Mesothelial cell of epicardium (in vitro differentiated cells): ENCODE data around the gene SEPTIN7. TPM values are rescaled to one million over a fixed set of nuclear protein-coding genes. Genes with fewer than 3 reads are reported as not detected.

Experiments used
- DNase-seq, 2 experiments: peaks; one replicate each; pipeline ENCODE4 v3.0.0; 2021; ENCODE audit warnings: low spot score in 2 of 2; ENCODE audit not compliant: unreplicated experiment in 2 of 2
- H3K27ac Mint-ChIP-seq: 2 replicates; pipeline ENCODE4 v1.8.0; 2021; ENCODE audit warnings: mixed read lengths
- H3K27me3 Mint-ChIP-seq: 2 replicates; pipeline ENCODE4 v1.8.0; 2021; ENCODE audit warnings: low read depth, mixed read lengths
- H3K36me3 Mint-ChIP-seq: 2 replicates; pipeline ENCODE4 v1.8.0; 2021; ENCODE audit warnings: mixed read lengths
- H3K4me1 Mint-ChIP-seq: 2 replicates; pipeline ENCODE4 v1.8.0; 2021; ENCODE audit warnings: mixed read lengths
- H3K4me3 Mint-ChIP-seq: 2 replicates; pipeline ENCODE4 v1.8.0; 2021; ENCODE audit warnings: mild to moderate bottlenecking, moderate library complexity, mixed read lengths
- H3K9me3 Mint-ChIP-seq: 2 replicates; pipeline ENCODE4 v1.8.0; 2021; ENCODE audit warnings: mixed read lengths
- total RNA-seq: library from RNA; stranded (reverse); gene quantifications from 3 replicates; pipeline ENCODE4 v1.2.1, GENCODE V29; 2021
- TF ChIP-seq, protein P1 (sequence below): fragments of 200-600 bp; sonication (generic); IDR thresholded peaks from one replicate; pipeline ENCODE4 v1.5.0; 2021; ENCODE audit warnings: antibody characterized with exemption; ENCODE audit not compliant: unreplicated experiment

The SEPTIN7 gene
- total RNA-seq, 1 donor from 2014 or later, result 200 TPM

DNA sequence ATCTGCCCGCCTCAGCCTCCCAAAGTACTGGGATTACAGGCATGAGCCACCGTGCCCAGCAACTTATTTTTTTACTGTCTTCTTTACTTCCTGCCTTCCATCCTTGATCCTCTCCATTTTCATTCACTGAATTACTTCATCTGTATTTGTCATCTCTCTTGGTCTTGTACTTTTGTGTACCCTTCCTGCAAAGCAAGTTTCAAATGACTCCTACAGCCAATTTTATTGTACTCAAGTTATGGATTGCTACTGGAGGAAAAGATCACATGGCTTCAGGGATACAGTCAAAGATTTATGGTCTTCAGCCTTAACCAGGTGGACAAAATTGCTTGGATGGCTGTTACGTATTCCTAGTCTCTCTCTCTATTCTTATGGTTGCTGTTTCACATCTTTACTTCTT, 22.6 kb downstream of the SEPTIN7 start:
- no peak overlapping the region for H3K4me3 Mint-ChIP-seq
- TF ChIP-seq, protein P1, sequence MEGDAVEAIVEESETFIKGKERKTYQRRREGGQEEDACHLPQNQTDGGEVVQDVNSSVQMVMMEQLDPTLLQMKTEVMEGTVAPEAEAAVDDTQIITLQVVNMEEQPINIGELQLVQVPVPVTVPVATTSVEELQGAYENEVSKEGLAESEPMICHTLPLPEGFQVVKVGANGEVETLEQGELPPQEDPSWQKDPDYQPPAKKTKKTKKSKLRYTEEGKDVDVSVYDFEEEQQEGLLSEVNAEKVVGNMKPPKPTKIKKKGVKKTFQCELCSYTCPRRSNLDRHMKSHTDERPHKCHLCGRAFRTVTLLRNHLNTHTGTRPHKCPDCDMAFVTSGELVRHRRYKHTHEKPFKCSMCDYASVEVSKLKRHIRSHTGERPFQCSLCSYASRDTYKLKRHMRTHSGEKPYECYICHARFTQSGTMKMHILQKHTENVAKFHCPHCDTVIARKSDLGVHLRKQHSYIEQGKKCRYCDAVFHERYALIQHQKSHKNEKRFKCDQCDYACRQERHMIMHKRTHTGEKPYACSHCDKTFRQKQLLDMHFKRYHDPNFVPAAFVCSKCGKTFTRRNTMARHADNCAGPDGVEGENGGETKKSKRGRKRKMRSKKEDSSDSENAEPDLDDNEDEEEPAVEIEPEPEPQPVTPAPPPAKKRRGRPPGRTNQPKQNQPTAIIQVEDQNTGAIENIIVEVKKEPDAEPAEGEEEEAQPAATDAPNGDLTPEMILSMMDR, result no peak
- peak overlapping the region; percentile 24 for H3K27ac Mint-ChIP-seq
- peaks cover 36% of the 10 kb centered on the region for H3K9me3 Mint-ChIP-seq
- no peaks in the 10 kb centered on the region for H3K27me3 Mint-ChIP-seq
- no peak for DNase-seq
- H3K4me1 Mint-ChIP-seq, result peaks cover 12% of the 10 kb centered on the region
- H3K36me3 Mint-ChIP-seq, result peaks cover 35% of the 10 kb centered on the region

DNA sequence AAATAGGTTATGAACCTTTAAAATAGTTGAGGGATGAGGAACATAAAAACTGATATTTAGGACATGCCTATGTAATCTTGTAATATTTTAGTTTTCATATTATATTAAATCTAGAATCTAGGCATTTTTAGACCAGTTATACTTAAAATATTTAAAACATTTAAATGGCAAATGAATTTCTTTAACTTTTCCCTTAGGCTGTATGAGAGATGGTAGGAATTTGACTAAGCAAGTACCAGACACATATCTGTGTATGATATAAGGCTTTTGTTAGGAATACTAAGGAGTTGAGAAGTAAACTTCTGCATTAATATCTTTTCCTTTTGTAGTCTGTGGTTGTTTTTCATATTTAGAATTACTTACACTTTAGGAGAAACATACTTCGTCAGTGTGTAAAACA, 25.1 kb downstream of the SEPTIN7 start:
- peaks cover 25% of the 10 kb centered on the region for H3K4me1 Mint-ChIP-seq
- peaks cover 13% of the 10 kb centered on the region for H3K9me3 Mint-ChIP-seq
- H3K27me3 Mint-ChIP-seq, result no peaks in the 10 kb centered on the region
- H3K27ac Mint-ChIP-seq, result no peak overlapping the region
- H3K4me3 Mint-ChIP-seq, result no peak overlapping the region
- TF ChIP-seq, protein P1, result no peak
- no peak for DNase-seq
- H3K36me3 Mint-ChIP-seq, result peaks cover 14% of the 10 kb centered on the region

DNA sequence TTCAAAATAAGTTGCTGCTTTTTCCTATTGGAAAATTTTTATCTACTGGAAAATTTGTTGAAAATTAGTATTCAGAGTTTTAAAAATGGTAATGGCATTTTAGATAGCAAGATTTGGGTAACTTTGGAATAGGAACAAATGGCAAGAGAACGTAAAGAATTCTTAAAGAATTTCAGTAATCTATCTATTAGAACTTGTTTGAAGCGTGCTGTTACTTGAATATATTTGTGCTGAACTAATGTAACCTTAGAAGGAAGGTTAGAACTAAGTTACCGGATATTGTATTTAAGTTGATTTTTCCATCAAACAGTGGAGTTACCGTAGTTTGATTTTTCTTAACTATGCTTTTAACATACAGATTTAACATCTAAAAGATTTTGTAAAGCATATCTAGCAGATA, 25.9 kb downstream of the SEPTIN7 start:
- peaks cover 8% of the 10 kb centered on the region for H3K9me3 Mint-ChIP-seq
- H3K4me3 Mint-ChIP-seq, result no peak overlapping the region
- H3K4me1 Mint-ChIP-seq, result peaks cover 32% of the 10 kb centered on the region
- H3K36me3 Mint-ChIP-seq, result peaks cover 10% of the 10 kb centered on the region
- TF ChIP-seq, protein P1, result no peak
- DNase-seq, result no peak
- no peaks in the 10 kb centered on the region for H3K27me3 Mint-ChIP-seq
- peak overlapping the region; percentile 62 for H3K27ac Mint-ChIP-seq

GRCh38 chr7:35828817-35829216, 28.0 kb downstream of the SEPTIN7 start:
- Mint-ChIP-seq H3K4me3 (no peak overlapping the region), H3K9me3 (no peaks in the 10 kb centered on the region), H3K27me3 (no peaks in the 10 kb centered on the region), H3K36me3 (peaks cover 10% of the 10 kb centered on the region), H3K27ac (peak overlapping the region; percentile 8), H3K4me1 (peaks cover 37% of the 10 kb centered on the region)
- DNase-seq, result no peak
- TF ChIP-seq, protein P1, result no peak

- no peak overlapping the region for H3K4me3 Mint-ChIP-seq
- peaks cover 14% of the 10 kb centered on the region for H3K36me3 Mint-ChIP-seq
- no peak for DNase-seq
- peak overlapping the region; percentile 78 for H3K27ac Mint-ChIP-seq
- no peaks in the 10 kb centered on the region for H3K27me3 Mint-ChIP-seq
- TF ChIP-seq, protein P1, result no peak
- no peaks in the 10 kb centered on the region for H3K9me3 Mint-ChIP-seq
- peaks cover 44% of the 10 kb centered on the region for H3K4me1 Mint-ChIP-seq
These were observed 30.4 kb downstream of the SEPTIN7 start for GRCh38 chr7:35831208-35831607.
